K562 (cell line): Measurements from ENCODE around the gene RET. TPM values are rescaled to one million over a fixed set of nuclear protein-coding genes. Genes with fewer than 3 reads are reported as not detected.

Source experiments
- ATAC-seq: fragments of 200-7000 bp; cut with Tn5 transposase; 3 replicates; pipeline ENCODE4 v1.9.1; 2020; ENCODE audit warnings: moderate library complexity
- BruUV-seq: library from RNA; stranded (reverse); fragments of 400-500 nt; replicated peaks from 2 replicates; lab custom pipeline; 2021; lab: Mats Ljungman, UMichigan
- CTCF ChIA-PET: fragments of 300-600 bp; formaldehyde crosslinking; extraction: SDS; loops from one replicate; lab custom pipeline; 2021; ENCODE audit warnings: low intra/inter-chr PET ratio; lab: Yijun Ruan, JAX
- POLR2A ChIA-PET: fragments of 300-600, 350-650 bp; sonication (Branson Sonifier 250); formaldehyde crosslinking; extraction: SDS; loops from one replicate; lab custom pipeline; 2021; ENCODE audit warnings: antibody characterized with exemption, inconsistent platforms; lab: Yijun Ruan, JAX
- DNase-seq, 4 experiments: peaks; one replicate each; pipeline versions ENCODE4 v3.0.0 to v3.0.0-alpha.2; 2011 to 2018; ENCODE audit warnings: low spot score in 3 of 4, mixed read lengths in 3 of 4; ENCODE audit errors: extremely low read depth in 1 of 4
- FAIRE-seq: peaks from 2 replicates; lab custom pipeline; 2011; peaks lifted over from hg19 to GRCh38; lab: Jason Lieb, UNC
- H2AFZ ChIP-seq: 2 replicates; pipeline ENCODE4 v1.6.0; 2011; ENCODE audit warnings: low read depth, low read length, control low read depth, inconsistent platforms
- H3K27ac ChIP-seq: fragments of 200-600 bp; 3 replicates; pipeline ENCODE4 v1.8.0; 2011; ENCODE audit warnings: low read depth, mild to moderate bottlenecking, control low read depth, inconsistent platforms, low read length, moderate library complexity, mixed read lengths; ENCODE audit errors: extremely low read depth
- H3K27me3 ChIP-seq, 2 experiments: fragments of 300-600 bp in 1 of 2; 2 replicates in 1 of 2; 3 replicates in 1 of 2; pipeline versions ENCODE4 v1.6.0 to v1.8.0; 2011; ENCODE audit warnings: inconsistent platforms in 2 of 2, low read length in 2 of 2, mild to moderate bottlenecking in 1 of 2, mixed read lengths in 1 of 2, moderate library complexity in 1 of 2; ENCODE audit not compliant: control insufficient read depth in 2 of 2, insufficient read depth in 2 of 2
- H3K36me3 ChIP-seq: fragments of 300-600 bp; 3 replicates; pipeline ENCODE4 v1.8.0; 2011; ENCODE audit warnings: mild to moderate bottlenecking, low read length, inconsistent platforms; ENCODE audit not compliant: control insufficient read depth, insufficient read depth
- H3K4me1 ChIP-seq, 2 experiments: fragments of 200-600 bp in 1 of 2; replicated peaks in 1 of 2; 2 replicates in 1 of 2; 3 replicates in 1 of 2; pipeline versions ENCODE4 v1.5.1 to v1.8.0; 2011; ENCODE audit warnings: inconsistent platforms in 2 of 2, low read length in 2 of 2, mild to moderate bottlenecking in 1 of 2, mixed read lengths in 1 of 2, moderate library complexity in 1 of 2; ENCODE audit not compliant: control insufficient read depth in 2 of 2, insufficient read depth in 2 of 2
- H3K4me2 ChIP-seq: 2 replicates; pipeline ENCODE4 v1.6.1; 2011; ENCODE audit warnings: low read length, control low read depth, inconsistent platforms, mixed read lengths; ENCODE audit not compliant: insufficient read depth
- H3K4me3 ChIP-seq: fragments of 200-600 bp; sonication (generic), shearing (Covaris generic); 2 replicates; pipeline ENCODE4 v1.5.1; 2016; ENCODE audit warnings: control low read depth, inconsistent platforms
- H3K79me2 ChIP-seq: fragments of 200-600 bp; 3 replicates; pipeline ENCODE4 v1.8.0; 2011; ENCODE audit warnings: low read length, inconsistent platforms; ENCODE audit not compliant: control insufficient read depth, insufficient read depth
- H3K9ac ChIP-seq, 2 experiments: 2 replicates each; pipeline versions ENCODE4 v1.6.0 to v1.6.1; 2011; ENCODE audit warnings: low read depth in 2 of 2, low read length in 2 of 2, control low read depth in 1 of 2, inconsistent platforms in 1 of 2, mild to moderate bottlenecking in 1 of 2, mixed read lengths in 1 of 2; ENCODE audit not compliant: insufficient read depth in 1 of 2
- H3K9me1 ChIP-seq: one replicate; pipeline ENCODE4 v1.6.0; 2011; ENCODE audit warnings: inconsistent platforms, mild to moderate bottlenecking, low read length, moderate library complexity; ENCODE audit not compliant: control insufficient read depth, insufficient read depth
- H3K9me3 ChIP-seq: replicated peaks from 2 replicates; pipeline ENCODE4 v1.5.1; 2011; ENCODE audit warnings: low read depth, low read length, inconsistent platforms; ENCODE audit not compliant: control insufficient read depth, insufficient read depth
- H4K20me1 ChIP-seq: replicated peaks from 2 replicates; pipeline ENCODE4 v1.6.1; 2011; ENCODE audit warnings: low read length, inconsistent platforms, mixed read lengths; ENCODE audit not compliant: control insufficient read depth, insufficient read depth
- EHMT2 ChIP-seq: fragments of 450-650 bp; IDR thresholded peaks from 2 replicates; pipeline ENCODE4 v1.6.1; 2018; ENCODE audit warnings: antibody characterized with exemption
- HIVEP1 ChIP-seq: fragments of 250-450 bp; sonication (Bioruptor Pico); IDR thresholded peaks from 2 replicates; pipeline ENCODE4 v1.4.0; 2020; ENCODE audit warnings: mild to moderate bottlenecking
- KLF10 ChIP-seq: fragments of 250-450 bp; sonication (Bioruptor Pico); IDR thresholded peaks from 2 replicates; pipeline ENCODE4 v1.6.1; 2021; ENCODE audit warnings: matching md5 sums
- MAFG ChIP-seq: fragments of 450-650 bp; conservative IDR thresholded peaks from 2 replicates; pipeline ENCODE4 v1.6.1; 2016; ENCODE audit warnings: missing genetic modification characterization, missing compliant biosample characterization
- MECOM ChIP-seq: fragments of 250-450 bp; sonication (Bioruptor Pico); IDR thresholded peaks from 2 replicates; pipeline ENCODE4 v1.8.0; 2022; ENCODE audit warnings: inconsistent platforms
- ZNF707 ChIP-seq: fragments of 250-450 bp; sonication (Bioruptor Pico); conservative IDR thresholded peaks from 2 replicates; pipeline ENCODE4 v1.8.0; 2022; ENCODE audit warnings: inconsistent platforms, mild to moderate bottlenecking, moderate library complexity
- WGBS: fragments of 100-300 bp; shearing (Covaris generic); methylation state at CpG from one replicate; pipeline ENCODE4 v1.1.6; 2016; ENCODE audit warnings: low coverage, mixed read lengths; ENCODE audit not compliant: insufficient coverage; ENCODE audit errors: missing lambda C conversion rate; 5-methylcytosine and 5-hydroxymethylcytosine counted together
- in situ Hi-C: fragments of 300-500 bp; cut with MboI; formaldehyde crosslinking; loops from 4 replicates; pipeline ENCODE4 v1.15.0; 2018; ENCODE audit warnings: inconsistent platforms, mixed read lengths
- intact Hi-C: fragments of 100-400 bp; cut with micrococcal nuclease; formaldehyde crosslinking; loops from 2 replicates; pipeline ENCODE4 v1.14.2; 2022
- polyA plus RNA-seq, 8 experiments: library from polyadenylated mRNA; depleted of rRNA in 4 of 8; stranded (reverse) in 5 of 8; unstranded in 3 of 8; fragments of >200 nt; fragmentation: Nextera tagmentation in 2 of 8; fragmentation: Illumina TruSeq in 1 of 8; extraction: Ambion mirVana in 2 of 8; extraction: Trizol in 1 of 8; gene quantifications; 2 replicates each; pipeline versions ENCODE4 v1.2.1 to v1.2.3, GENCODE V29; 2011 to 2014; ENCODE audit warnings: inconsistent platforms in 1 of 8, missing spikeins in 1 of 8
- total RNA-seq, 7 experiments: library from RNA; depleted of rRNA in 6 of 7; stranded (reverse); fragments of >200 nt in 6 of 7; fragmentation: Illumina TruSeq in 2 of 7; extraction: Trizol in 2 of 7; gene quantifications; 2 replicates each; pipeline versions ENCODE4 v1.2.1 to v1.2.3, GENCODE V29; 2011 to 2021; ENCODE audit warnings: low replicate concordance in 1 of 7
- TF ChIP-seq, protein P1 (sequence below): fragments of 200-400 bp; formaldehyde crosslinking; IDR thresholded peaks from 2 replicates; pipeline ENCODE4 v1.6.1; 2017; ENCODE audit warnings: mild to moderate bottlenecking, low read depth, low read length, moderate library complexity
- TF ChIP-seq, protein P2 (sequence below): fragments of 250-450 bp; sonication (Bioruptor Pico); IDR thresholded peaks from 2 replicates; pipeline ENCODE4 v1.8.0; 2021; ENCODE audit warnings: moderate library complexity, mild to moderate bottlenecking, inconsistent platforms
- TF ChIP-seq, protein P3 (sequence below): IDR thresholded peaks from 2 replicates; pipeline ENCODE4 v1.6.1; 2011; ENCODE audit warnings: borderline replicate concordance, low read depth, mild to moderate bottlenecking, moderate library complexity, low read length; ENCODE audit not compliant: insufficient read depth, poor library complexity, severe bottlenecking
- TF ChIP-seq, protein P4 (sequence below): fragments of 250-450 bp; sonication (Bioruptor Pico); IDR thresholded peaks from 2 replicates; pipeline ENCODE4 v1.5.0; 2020; ENCODE audit warnings: mild to moderate bottlenecking, borderline replicate concordance

The RET gene
- total and polyA plus RNA-seq, 9 of the 15 experiments (the other 6 are each of a cell fraction or from before 2014, with no cell fraction given), result 0.04 to 0.05 TPM; not detected in 7

DNA sequence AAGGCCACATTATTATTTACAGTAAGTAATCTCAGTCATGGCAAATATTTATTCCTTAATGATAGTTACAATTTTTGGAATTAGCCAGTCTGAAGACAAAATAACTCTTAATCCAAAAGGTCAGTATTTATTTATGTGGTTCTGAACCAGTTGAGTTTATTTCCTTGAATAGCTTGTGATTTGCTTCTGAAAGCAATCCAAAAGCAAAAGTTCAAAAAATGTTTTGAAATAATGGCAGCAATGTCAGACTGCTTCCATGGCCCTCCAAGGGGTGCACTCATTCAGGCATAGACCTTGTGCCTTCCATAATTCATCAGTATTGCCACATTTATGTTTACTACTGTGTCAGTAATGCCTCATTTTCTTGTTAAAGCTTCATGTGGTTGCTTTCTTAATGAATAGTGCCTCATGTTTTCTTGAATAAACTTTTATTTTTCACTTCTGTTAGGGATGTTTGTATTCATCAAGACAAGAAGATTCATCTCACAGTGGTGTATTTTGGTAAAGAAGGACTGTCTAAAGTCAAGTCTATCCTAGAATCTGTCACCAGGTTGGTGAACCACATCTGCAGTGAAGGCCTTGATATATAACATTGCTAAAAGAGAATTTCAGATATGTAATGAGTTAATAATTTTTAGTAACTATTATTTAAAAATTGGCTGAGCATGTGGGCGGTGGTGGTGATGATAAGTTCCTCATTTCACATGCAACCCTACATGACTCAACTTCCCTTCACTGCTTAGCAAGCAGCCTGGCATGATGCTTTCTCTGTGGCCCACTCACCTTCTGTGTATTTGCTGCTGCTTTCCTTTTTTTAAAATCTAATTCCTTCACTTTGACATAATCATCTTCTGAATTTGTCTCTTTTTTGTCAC lies 83.4 kb downstream of the RET start:
- intact Hi-C loops (no loop called here), in situ Hi-C loops (no loop called here)
- Histone ChIP-seq H3K36me3 (no peaks in the 10 kb centered on the region), H2AFZ (no peak overlapping the region), H3K9me3 (no peaks in the 10 kb centered on the region), H3K4me1 (no peaks in the 10 kb centered on the region), H3K27me3 (no peaks in the 10 kb centered on the region), H3K27ac (no peak overlapping the region), H3K4me3 (no peak overlapping the region), H3K9me1 (no peaks in the 10 kb centered on the region), H3K79me2 (no peaks in the 10 kb centered on the region), H3K4me2 (no peak overlapping the region), H4K20me1 (no peaks in the 10 kb centered on the region), H3K9ac (no peak overlapping the region)
- CTCF ChIA-PET, result no interaction called here
- POLR2A ChIA-PET, result no interaction called here
- DNase-seq (no peak), ATAC-seq (no peak), FAIRE-seq (no peak)
- 39% methylated on average over 1 of the region's 1 CpG for WGBS
- no TSS peak for BruUV-seq
- TF ChIP-seq, protein P1, sequence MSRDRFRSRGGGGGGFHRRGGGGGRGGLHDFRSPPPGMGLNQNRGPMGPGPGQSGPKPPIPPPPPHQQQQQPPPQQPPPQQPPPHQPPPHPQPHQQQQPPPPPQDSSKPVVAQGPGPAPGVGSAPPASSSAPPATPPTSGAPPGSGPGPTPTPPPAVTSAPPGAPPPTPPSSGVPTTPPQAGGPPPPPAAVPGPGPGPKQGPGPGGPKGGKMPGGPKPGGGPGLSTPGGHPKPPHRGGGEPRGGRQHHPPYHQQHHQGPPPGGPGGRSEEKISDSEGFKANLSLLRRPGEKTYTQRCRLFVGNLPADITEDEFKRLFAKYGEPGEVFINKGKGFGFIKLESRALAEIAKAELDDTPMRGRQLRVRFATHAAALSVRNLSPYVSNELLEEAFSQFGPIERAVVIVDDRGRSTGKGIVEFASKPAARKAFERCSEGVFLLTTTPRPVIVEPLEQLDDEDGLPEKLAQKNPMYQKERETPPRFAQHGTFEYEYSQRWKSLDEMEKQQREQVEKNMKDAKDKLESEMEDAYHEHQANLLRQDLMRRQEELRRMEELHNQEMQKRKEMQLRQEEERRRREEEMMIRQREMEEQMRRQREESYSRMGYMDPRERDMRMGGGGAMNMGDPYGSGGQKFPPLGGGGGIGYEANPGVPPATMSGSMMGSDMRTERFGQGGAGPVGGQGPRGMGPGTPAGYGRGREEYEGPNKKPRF, result no peak
- TF ChIP-seq EHMT2 (no peak), MECOM (CRISPR knock-in tag) (no peak), ZNF707 (CRISPR knock-in tag) (no peak), MAFG (tag) (no peak), KLF10 (no peak), HIVEP1 (no peak)
- TF ChIP-seq, protein P2, sequence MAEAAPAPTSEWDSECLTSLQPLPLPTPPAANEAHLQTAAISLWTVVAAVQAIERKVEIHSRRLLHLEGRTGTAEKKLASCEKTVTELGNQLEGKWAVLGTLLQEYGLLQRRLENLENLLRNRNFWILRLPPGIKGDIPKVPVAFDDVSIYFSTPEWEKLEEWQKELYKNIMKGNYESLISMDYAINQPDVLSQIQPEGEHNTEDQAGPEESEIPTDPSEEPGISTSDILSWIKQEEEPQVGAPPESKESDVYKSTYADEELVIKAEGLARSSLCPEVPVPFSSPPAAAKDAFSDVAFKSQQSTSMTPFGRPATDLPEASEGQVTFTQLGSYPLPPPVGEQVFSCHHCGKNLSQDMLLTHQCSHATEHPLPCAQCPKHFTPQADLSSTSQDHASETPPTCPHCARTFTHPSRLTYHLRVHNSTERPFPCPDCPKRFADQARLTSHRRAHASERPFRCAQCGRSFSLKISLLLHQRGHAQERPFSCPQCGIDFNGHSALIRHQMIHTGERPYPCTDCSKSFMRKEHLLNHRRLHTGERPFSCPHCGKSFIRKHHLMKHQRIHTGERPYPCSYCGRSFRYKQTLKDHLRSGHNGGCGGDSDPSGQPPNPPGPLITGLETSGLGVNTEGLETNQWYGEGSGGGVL (CRISPR knock-in tag), result no peak
- TF ChIP-seq, protein P3, sequence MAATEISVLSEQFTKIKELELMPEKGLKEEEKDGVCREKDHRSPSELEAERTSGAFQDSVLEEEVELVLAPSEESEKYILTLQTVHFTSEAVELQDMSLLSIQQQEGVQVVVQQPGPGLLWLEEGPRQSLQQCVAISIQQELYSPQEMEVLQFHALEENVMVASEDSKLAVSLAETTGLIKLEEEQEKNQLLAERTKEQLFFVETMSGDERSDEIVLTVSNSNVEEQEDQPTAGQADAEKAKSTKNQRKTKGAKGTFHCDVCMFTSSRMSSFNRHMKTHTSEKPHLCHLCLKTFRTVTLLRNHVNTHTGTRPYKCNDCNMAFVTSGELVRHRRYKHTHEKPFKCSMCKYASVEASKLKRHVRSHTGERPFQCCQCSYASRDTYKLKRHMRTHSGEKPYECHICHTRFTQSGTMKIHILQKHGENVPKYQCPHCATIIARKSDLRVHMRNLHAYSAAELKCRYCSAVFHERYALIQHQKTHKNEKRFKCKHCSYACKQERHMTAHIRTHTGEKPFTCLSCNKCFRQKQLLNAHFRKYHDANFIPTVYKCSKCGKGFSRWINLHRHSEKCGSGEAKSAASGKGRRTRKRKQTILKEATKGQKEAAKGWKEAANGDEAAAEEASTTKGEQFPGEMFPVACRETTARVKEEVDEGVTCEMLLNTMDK, result no peak
- TF ChIP-seq, protein P4, sequence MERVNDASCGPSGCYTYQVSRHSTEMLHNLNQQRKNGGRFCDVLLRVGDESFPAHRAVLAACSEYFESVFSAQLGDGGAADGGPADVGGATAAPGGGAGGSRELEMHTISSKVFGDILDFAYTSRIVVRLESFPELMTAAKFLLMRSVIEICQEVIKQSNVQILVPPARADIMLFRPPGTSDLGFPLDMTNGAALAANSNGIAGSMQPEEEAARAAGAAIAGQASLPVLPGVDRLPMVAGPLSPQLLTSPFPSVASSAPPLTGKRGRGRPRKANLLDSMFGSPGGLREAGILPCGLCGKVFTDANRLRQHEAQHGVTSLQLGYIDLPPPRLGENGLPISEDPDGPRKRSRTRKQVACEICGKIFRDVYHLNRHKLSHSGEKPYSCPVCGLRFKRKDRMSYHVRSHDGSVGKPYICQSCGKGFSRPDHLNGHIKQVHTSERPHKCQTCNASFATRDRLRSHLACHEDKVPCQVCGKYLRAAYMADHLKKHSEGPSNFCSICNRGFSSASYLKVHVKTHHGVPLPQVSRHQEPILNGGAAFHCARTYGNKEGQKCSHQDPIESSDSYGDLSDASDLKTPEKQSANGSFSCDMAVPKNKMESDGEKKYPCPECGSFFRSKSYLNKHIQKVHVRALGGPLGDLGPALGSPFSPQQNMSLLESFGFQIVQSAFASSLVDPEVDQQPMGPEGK (CRISPR knock-in tag), result no peak
